ENCODE data around the gene TMEM106A. TPM values are rescaled to one million over a fixed set of nuclear protein-coding genes. Genes with fewer than 3 reads are reported as not detected.

The TMEM106A gene
- total and polyA plus RNA-seq, 2 of the 13 experiments (the other 11 are each of a cell fraction or from before 2014, with no cell fraction given): 16.9 to 35.9 TPM

DNA sequence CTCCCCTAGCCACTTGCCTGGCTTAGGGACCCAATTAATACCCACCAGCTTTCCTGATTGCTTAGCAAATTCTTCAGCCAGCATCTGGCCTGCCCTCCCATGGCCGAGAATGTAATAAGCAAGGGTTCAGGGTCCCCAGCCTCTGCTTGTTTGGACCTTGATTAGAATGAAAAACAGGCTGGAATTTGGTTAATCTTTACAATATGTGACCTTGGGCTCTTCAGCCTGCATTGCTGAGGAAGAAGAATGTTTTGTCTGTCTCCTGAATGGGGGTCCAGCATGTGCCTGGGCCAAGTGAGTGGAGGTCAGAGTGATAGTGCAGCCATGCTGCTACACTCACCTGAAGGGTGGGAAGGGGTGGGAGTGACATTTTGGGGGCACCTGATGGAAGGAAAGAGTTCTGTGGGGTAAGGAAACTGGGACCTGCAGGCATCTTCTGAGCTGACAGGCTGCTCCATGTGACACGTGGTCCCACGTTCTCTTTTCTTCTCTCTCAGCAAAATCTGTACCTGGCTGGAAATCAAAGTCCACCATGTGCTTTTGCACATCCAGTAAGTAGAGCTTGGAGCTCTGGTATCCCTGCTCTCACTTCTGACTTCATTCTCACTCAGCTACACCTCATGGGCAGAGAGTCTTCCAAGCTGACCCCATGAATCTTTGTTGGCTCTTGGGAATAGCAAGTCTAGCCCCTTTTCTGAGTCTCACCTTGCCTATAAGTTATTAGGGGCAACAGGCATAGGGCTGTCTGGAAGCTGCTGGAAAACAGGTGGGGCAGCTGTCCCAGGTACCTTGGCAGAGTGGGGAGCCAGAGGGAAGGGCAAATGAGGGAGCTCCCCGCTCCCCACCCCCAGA is 5.3 kb downstream of the TMEM106A start (continued):
- TF ChIP-seq ZNF672 (CRISPR knock-in tag; IDR thresholded peaks at IDR 0.05) (0 out of 2 replicates have a peak, but pooled peaks have one; percentile 40), ZNF780A (CRISPR knock-in tag; IDR thresholded peaks at IDR 0.05) (no peak), PRDM10 (CRISPR knock-in tag; IDR thresholded peaks at IDR 0.05; ENCODE audit: low read depth) (peak; percentile 66; the same call in 1 of the 2 replicates), REXO4 (CRISPR knock-in tag; IDR thresholded peaks at IDR 0.05; ENCODE audit: borderline replicate concordance) (no peak), MLX (CRISPR knock-in tag; IDR thresholded peaks at IDR 0.05) (peak; percentile 73; the same call in 1 of the 2 replicates), SNAI1 (CRISPR knock-in tag; IDR thresholded peaks at IDR 0.05; ENCODE audit: borderline replicate concordance) (0 out of 2 replicates have a peak, but pooled peaks have one; percentile 23), TRIM24 (CRISPR knock-in tag; IDR thresholded peaks at IDR 0.05) (no peak), SMAD3 (CRISPR knock-in tag; IDR thresholded peaks at IDR 0.05) (peak; percentile 97; the same call in 1 of the 2 replicates), NFKBIZ (CRISPR knock-in tag; IDR thresholded peaks at IDR 0.05) (peak; percentile 60), ZNF564 (CRISPR knock-in tag; IDR thresholded peaks at IDR 0.05) (no peak; the same call in 1 of the 2 replicates), KLF15 (CRISPR knock-in tag; IDR thresholded peaks at IDR 0.05; ENCODE audit: borderline replicate concordance) (0 out of 2 replicates have a peak, but pooled peaks have one; percentile 36), ZNF772 (CRISPR knock-in tag; IDR thresholded peaks at IDR 0.05) (0 out of 2 replicates have a peak, but pooled peaks have one; percentile 44), ZNF607 (CRISPR knock-in tag; IDR thresholded peaks at IDR 0.05; ENCODE audit: borderline replicate concordance) (peak; percentile 94; the same call in 1 of the 2 replicates), ZNF18 (CRISPR knock-in tag; IDR thresholded peaks at IDR 0.05; ENCODE audit: insufficient replicate concordance) (peak; percentile 69), ZNF20 (CRISPR knock-in tag; IDR thresholded peaks at IDR 0.05) (0 out of 2 replicates have a peak, but pooled peaks have one; percentile 86), NFE2 (CRISPR knock-in tag; IDR thresholded peaks at IDR 0.05) (no peak)
- TF ChIP-seq, protein P1, sequence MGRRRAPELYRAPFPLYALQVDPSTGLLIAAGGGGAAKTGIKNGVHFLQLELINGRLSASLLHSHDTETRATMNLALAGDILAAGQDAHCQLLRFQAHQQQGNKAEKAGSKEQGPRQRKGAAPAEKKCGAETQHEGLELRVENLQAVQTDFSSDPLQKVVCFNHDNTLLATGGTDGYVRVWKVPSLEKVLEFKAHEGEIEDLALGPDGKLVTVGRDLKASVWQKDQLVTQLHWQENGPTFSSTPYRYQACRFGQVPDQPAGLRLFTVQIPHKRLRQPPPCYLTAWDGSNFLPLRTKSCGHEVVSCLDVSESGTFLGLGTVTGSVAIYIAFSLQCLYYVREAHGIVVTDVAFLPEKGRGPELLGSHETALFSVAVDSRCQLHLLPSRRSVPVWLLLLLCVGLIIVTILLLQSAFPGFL (CRISPR knock-in tag; IDR thresholded peaks at IDR 0.05): no peak
- TF ChIP-seq, protein P2, sequence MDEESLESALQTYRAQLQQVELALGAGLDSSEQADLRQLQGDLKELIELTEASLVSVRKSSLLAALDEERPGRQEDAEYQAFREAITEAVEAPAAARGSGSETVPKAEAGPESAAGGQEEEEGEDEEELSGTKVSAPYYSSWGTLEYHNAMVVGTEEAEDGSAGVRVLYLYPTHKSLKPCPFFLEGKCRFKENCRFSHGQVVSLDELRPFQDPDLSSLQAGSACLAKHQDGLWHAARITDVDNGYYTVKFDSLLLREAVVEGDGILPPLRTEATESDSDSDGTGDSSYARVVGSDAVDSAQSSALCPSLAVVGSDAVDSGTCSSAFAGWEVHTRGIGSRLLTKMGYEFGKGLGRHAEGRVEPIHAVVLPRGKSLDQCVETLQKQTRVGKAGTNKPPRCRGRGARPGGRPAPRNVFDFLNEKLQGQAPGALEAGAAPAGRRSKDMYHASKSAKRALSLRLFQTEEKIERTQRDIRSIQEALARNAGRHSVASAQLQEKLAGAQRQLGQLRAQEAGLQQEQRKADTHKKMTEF (CRISPR knock-in tag; IDR thresholded peaks at IDR 0.05): peak; percentile 90

Data from HepG2 (cell line).